Liver (tissue), 3 donors: Measurements from ENCODE around the gene PLEKHA8.

ENCODE experiments used
- RAD21 ChIP-seq, 2 donors: IDR thresholded peaks; 2 replicates each; pipeline ENCODE4 v1.6.1; 2016; ENCODE audit warnings: antibody characterized with exemption in 2 of 2, mild to moderate bottlenecking in 2 of 2
- YY1 ChIP-seq: IDR thresholded peaks from 2 replicates; pipeline ENCODE4 v1.6.1; 2016; ENCODE audit warnings: antibody characterized with exemption, mild to moderate bottlenecking
- TF ChIP-seq, protein P1 (sequence below): fragments of 150-350 bp; IDR thresholded peaks from 2 replicates; pipeline ENCODE4 v1.5.1; 2017; ENCODE audit warnings: improper control_type of control experiment, low read depth, low read length; ENCODE audit not compliant: missing input control
- donor health status: healthy.
- donor health status: healthy.

DNA sequence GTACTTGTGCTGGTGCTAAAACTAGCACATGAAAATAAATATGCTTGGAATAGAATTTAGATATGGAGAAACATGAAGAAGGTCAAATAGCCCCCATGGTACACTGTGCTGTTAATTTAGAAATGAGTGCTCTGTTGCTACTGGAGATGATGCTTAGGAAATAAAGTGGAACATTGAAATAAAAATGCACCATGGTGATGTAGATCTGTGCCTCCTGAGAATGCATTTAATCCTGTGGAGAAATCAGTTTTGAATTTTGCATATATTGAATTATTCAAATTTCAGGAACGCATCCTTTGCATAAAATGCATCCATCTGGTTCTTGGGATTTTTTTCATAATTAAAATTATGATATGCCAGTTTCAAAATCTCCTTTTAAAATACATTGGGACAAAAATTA lies 44.5 kb downstream of the PLEKHA8 start:
- TF ChIP-seq RAD21 (IDR thresholded peaks at IDR 0.05): no peak
- TF ChIP-seq, protein P1, sequence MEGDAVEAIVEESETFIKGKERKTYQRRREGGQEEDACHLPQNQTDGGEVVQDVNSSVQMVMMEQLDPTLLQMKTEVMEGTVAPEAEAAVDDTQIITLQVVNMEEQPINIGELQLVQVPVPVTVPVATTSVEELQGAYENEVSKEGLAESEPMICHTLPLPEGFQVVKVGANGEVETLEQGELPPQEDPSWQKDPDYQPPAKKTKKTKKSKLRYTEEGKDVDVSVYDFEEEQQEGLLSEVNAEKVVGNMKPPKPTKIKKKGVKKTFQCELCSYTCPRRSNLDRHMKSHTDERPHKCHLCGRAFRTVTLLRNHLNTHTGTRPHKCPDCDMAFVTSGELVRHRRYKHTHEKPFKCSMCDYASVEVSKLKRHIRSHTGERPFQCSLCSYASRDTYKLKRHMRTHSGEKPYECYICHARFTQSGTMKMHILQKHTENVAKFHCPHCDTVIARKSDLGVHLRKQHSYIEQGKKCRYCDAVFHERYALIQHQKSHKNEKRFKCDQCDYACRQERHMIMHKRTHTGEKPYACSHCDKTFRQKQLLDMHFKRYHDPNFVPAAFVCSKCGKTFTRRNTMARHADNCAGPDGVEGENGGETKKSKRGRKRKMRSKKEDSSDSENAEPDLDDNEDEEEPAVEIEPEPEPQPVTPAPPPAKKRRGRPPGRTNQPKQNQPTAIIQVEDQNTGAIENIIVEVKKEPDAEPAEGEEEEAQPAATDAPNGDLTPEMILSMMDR: no peak
- no peak for TF ChIP-seq YY1
